ENCODE data around the gene FAM120C.

GRCh38 chrX:54093159-54093558 is 89.9 kb downstream of the FAM120C start:
- TF ChIP-seq POLR2A (IDR thresholded peaks at IDR 0.05; ENCODE audit: low read length), result no peak
- no peak for TF ChIP-seq GATA1 (IDR thresholded peaks at IDR 0.05; ENCODE audit: low read depth, low read length)

Measured in erythroblast (primary cell).